ENCODE data around the gene OST4. TPM values are rescaled to one million over a fixed set of nuclear protein-coding genes. Genes with fewer than 3 reads are reported as not detected.

Gene OST4
- total RNA-seq, 1 donor, result 300 TPM

DNA sequence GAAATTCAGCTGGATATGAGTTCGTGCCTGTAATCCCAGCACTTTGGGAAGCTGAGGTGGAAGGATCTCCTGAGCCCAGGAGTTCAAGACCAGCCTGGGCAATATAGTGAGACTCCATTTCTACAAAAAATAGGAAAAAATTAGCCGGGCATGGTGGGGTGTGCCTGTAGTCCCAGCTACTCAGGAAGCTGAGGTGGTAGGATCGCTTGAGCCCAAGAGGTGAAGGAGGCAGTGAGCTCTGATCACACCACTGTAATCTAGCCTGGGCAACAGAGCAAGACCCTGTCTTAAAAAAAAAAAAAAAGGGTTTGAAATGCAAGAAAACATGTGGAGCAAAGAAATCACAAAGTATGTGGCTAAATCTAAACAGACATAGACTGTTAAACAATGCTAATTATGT, 37.6 kb upstream of the OST4 start:
- TF ChIP-seq, protein P1, sequence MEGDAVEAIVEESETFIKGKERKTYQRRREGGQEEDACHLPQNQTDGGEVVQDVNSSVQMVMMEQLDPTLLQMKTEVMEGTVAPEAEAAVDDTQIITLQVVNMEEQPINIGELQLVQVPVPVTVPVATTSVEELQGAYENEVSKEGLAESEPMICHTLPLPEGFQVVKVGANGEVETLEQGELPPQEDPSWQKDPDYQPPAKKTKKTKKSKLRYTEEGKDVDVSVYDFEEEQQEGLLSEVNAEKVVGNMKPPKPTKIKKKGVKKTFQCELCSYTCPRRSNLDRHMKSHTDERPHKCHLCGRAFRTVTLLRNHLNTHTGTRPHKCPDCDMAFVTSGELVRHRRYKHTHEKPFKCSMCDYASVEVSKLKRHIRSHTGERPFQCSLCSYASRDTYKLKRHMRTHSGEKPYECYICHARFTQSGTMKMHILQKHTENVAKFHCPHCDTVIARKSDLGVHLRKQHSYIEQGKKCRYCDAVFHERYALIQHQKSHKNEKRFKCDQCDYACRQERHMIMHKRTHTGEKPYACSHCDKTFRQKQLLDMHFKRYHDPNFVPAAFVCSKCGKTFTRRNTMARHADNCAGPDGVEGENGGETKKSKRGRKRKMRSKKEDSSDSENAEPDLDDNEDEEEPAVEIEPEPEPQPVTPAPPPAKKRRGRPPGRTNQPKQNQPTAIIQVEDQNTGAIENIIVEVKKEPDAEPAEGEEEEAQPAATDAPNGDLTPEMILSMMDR (IDR thresholded peaks at IDR 0.05; ENCODE audit: insufficient read depth, low read length), result no peak

DNA sequence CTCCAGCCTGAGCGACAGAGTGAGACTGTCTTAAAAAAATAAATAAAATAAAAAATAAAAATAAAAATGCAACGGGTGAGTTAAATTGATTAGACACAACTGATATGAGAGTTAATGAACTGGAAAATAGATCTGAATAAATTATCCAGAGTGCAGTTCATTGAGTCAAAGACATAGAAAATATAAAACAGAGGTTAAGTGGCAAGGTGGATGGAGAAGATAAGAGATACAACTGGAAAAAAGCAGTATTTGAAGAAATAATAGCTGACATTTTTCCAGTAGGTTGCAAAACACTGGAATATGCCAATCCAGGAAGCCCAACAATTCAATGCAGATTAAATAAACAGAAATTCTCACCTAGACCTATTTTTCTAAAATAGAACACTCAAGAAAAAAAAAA, 36.8 kb upstream of the OST4 start:
- no peak overlapping the region for H3K4me3 ChIP-seq (ENCODE audit: low read depth, low read length)
- TF ChIP-seq, protein P1 (IDR thresholded peaks at IDR 0.05; ENCODE audit: insufficient read depth, low read length), result no peak
- no peak for DNase-seq (ENCODE audit: low read depth)

More for the DNA sequence above, 37.6 kb upstream of the OST4 start:
- DNase-seq (ENCODE audit: low read depth), result no peak
- H3K4me3 ChIP-seq (ENCODE audit: low read depth, low read length), result no peak overlapping the region

DNA sequence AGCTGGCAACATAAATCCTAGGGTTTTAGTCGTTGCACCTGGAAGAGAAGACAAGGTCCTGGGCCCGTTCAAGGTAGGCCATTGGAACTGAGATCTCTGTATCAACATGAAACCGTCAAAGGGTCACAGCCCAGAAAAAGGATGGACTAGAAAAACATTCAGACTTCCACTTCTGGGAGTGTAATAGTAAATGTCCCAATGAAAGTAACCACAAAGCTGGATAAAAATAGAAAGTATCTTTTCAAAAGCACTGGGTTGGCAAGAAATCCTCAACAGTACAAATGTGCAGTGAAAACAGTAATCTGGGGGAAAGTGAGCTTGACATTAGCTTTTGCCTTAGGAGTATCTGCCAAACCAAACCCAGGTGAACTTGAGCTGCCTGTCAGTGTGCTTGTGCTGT, 34.5 kb upstream of the OST4 start:
- TF ChIP-seq, protein P1 (IDR thresholded peaks at IDR 0.05; ENCODE audit: insufficient read depth, low read length), result no peak
- no peak for DNase-seq (ENCODE audit: low read depth)
- no peak overlapping the region for H3K4me3 ChIP-seq (ENCODE audit: low read depth, low read length)

DNA sequence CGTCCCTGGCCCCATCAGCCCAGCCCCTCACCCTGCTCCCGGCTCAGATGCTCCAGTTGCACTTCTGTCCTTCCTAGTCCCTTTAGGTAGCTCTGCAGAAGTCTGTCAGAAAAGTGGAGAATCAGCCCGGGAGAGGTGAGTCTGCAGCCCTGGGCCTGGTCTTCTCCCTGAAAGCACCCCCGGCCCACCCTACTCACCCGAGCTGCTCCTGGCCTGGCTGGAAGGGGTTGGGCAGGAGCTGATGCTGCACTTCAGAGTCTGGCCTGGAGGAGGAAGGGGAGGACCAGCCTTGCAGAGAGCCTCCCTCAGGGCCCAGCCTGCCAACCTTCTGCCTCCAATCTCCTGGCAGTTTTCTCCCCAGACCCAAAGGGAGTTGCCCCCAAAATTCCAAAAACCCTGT, 30.9 kb upstream of the OST4 start:
- H3K4me3 ChIP-seq (ENCODE audit: low read depth, low read length), result no peak overlapping the region
- DNase-seq (ENCODE audit: low read depth), result no peak
- TF ChIP-seq, protein P1 (IDR thresholded peaks at IDR 0.05; ENCODE audit: insufficient read depth, low read length), result no peak

DNA sequence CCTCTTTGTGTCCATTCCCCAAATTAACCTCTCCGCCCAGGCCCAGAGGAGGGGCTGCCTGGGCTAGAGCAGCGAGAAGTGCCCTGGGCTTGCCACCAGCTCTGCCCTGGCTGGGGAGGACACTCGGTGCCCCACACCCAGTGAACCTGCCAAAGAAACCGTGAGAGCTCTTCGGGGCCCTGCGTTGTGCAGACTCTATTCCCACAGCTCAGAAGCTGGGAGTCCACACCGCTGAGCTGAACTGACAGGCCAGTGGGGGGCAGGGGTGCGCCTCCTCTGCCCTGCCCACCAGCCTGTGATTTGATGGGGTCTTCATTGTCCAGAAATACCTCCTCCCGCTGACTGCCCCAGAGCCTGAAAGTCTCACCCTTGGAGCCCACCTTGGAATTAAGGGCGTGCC, 28.6 kb upstream of the OST4 start:
- no peak overlapping the region for H3K4me3 ChIP-seq (ENCODE audit: low read depth, low read length)
- no peak for DNase-seq (ENCODE audit: low read depth)
- TF ChIP-seq, protein P1 (IDR thresholded peaks at IDR 0.05; ENCODE audit: insufficient read depth, low read length), result no peak

DNA sequence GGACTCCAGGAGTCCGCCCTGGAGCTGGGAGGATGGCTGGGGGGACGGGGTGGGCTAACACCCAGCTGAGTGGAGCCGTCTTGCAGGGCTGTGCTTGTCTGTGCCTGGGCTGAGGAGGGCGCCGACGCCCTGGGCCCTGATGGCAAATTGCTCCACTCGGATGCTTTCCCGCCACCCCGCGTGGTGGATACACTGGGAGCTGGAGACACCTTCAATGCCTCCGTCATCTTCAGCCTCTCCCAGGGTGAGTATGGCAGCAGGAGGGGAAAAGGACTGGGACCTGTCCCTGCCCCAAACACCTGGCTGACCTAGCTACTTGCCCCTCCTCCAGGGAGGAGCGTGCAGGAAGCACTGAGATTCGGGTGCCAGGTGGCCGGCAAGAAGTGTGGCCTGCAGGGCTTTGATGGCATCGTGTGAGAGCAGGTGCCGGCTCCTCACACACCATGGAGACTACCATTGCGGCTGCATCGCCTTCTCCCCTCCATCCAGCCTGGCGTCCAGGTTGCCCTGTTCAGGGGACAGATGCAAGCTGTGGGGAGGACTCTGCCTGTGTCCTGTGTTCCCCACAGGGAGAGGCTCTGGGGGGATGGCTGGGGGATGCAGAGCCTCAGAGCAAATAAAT, 28.0 kb upstream of the OST4 start:
- no peak for DNase-seq (ENCODE audit: low read depth)
- no peak overlapping the region for H3K4me3 ChIP-seq (ENCODE audit: low read depth, low read length)
- TF ChIP-seq, protein P1 (IDR thresholded peaks at IDR 0.05; ENCODE audit: insufficient read depth, low read length), result no peak

DNA sequence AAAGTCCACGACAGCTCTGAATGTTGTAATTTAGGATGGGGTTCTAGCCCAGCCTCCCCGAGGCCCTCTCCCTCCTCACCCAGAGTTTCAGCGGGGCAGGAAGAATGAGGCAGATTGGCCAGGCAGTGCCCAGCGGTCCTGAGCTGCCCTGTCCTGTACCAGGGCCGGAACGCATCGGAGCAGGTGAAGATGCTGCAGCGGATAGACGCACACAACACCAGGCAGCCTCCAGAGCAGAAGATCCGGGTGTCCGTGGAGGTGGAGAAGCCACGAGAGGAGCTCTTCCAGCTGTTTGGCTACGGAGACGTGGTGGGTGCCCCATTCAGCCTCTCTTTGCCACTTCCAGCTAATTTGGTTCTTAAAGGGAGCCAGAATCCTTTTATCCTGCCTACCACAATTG, 25.9 kb upstream of the OST4 start:
- TF ChIP-seq, protein P1 (IDR thresholded peaks at IDR 0.05; ENCODE audit: insufficient read depth, low read length), result no peak
- DNase-seq (ENCODE audit: low read depth), result no peak
- no peak overlapping the region for H3K4me3 ChIP-seq (ENCODE audit: low read depth, low read length)

Data from fibroblast of the aortic adventitia (primary cell).